Adrenal gland (tissue), 5 donors: ENCODE results near the gene ATG4B.

Experiments
- POLR2A ChIP-seq, 2 donors: fragments of 450-650 bp; IDR thresholded peaks; one replicate each; pipeline ENCODE4 v1.6.1; 2017; ENCODE audit warnings: antibody characterized with exemption in 2 of 2, mild to moderate bottlenecking in 2 of 2, moderate library complexity in 1 of 2
- TF ChIP-seq, protein P1 (sequence below), 6 experiments: fragments of 450-650 bp in 4 of 6; fragments of 200-600 bp in 2 of 6; sonication (generic) in 1 of 6; IDR thresholded peaks; 1 replicate in 5 of 6; 2 replicates in 1 of 6; pipeline versions ENCODE4 v1.5.1 to v1.8.0; 2016 to 2021; ENCODE audit warnings: antibody characterized with exemption in 6 of 6, mild to moderate bottlenecking in 2 of 6, moderate library complexity in 1 of 6
- donor health status: DM: no; HTN: no; CAD: no.

DNA sequence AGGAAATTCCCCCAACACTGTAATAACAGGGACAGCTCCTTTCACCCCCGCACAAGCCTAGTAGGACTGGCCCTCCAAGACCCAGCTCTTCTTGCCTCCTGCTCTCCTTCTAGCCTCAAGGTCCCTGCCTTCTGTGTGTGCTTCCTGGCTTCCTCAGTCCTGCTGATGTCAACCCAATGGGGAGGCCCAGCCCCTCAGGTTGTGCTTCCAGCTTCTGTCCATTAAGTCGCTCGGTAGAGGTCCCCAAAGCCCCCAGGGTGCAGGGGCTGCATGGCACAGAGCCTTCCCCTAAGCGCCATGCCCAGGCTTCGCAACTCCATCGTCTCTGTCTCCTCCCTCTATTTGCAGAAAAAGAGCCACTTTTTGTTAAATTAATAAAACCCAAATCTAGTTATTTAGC is 39.9 kb upstream of the ATG4B start:
- TF ChIP-seq, protein P1, sequence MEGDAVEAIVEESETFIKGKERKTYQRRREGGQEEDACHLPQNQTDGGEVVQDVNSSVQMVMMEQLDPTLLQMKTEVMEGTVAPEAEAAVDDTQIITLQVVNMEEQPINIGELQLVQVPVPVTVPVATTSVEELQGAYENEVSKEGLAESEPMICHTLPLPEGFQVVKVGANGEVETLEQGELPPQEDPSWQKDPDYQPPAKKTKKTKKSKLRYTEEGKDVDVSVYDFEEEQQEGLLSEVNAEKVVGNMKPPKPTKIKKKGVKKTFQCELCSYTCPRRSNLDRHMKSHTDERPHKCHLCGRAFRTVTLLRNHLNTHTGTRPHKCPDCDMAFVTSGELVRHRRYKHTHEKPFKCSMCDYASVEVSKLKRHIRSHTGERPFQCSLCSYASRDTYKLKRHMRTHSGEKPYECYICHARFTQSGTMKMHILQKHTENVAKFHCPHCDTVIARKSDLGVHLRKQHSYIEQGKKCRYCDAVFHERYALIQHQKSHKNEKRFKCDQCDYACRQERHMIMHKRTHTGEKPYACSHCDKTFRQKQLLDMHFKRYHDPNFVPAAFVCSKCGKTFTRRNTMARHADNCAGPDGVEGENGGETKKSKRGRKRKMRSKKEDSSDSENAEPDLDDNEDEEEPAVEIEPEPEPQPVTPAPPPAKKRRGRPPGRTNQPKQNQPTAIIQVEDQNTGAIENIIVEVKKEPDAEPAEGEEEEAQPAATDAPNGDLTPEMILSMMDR (IDR thresholded peaks at IDR 0.05): no peak
- no peak for TF ChIP-seq POLR2A (IDR thresholded peaks at IDR 0.05)
